HUES6 (cell line): Measurements from ENCODE around the gene SGSM1.

Experiments
- H3K27ac ChIP-seq: 2 replicates; pipeline ENCODE4 v1.7.0; 2013; ENCODE audit warnings: low read depth, mild to moderate bottlenecking, low read length, inconsistent platforms
- H3K27me3 ChIP-seq: 2 replicates; pipeline ENCODE4 v1.6.1; 2013; ENCODE audit warnings: low read length; ENCODE audit not compliant: control insufficient read depth, insufficient read depth
- H3K36me3 ChIP-seq: 2 replicates; pipeline ENCODE4 v1.6.1; 2013; ENCODE audit warnings: low read length; ENCODE audit not compliant: control insufficient read depth, insufficient read depth
- H3K4me1 ChIP-seq: 2 replicates; pipeline ENCODE4 v1.6.1; 2013; ENCODE audit warnings: low read length; ENCODE audit not compliant: control insufficient read depth, insufficient read depth
- H3K4me3 ChIP-seq: 2 replicates; pipeline ENCODE4 v1.5.1; 2013; ENCODE audit warnings: low read depth, low read length
- H3K9ac ChIP-seq: one replicate; pipeline ENCODE4 v1.6.1; 2013; ENCODE audit warnings: mild to moderate bottlenecking, low read length
- H3K9me3 ChIP-seq: 2 replicates; pipeline ENCODE4 v1.6.1; 2013; ENCODE audit warnings: low read depth, low read length; ENCODE audit not compliant: control insufficient read depth, insufficient read depth

Gene SGSM1, protein sequence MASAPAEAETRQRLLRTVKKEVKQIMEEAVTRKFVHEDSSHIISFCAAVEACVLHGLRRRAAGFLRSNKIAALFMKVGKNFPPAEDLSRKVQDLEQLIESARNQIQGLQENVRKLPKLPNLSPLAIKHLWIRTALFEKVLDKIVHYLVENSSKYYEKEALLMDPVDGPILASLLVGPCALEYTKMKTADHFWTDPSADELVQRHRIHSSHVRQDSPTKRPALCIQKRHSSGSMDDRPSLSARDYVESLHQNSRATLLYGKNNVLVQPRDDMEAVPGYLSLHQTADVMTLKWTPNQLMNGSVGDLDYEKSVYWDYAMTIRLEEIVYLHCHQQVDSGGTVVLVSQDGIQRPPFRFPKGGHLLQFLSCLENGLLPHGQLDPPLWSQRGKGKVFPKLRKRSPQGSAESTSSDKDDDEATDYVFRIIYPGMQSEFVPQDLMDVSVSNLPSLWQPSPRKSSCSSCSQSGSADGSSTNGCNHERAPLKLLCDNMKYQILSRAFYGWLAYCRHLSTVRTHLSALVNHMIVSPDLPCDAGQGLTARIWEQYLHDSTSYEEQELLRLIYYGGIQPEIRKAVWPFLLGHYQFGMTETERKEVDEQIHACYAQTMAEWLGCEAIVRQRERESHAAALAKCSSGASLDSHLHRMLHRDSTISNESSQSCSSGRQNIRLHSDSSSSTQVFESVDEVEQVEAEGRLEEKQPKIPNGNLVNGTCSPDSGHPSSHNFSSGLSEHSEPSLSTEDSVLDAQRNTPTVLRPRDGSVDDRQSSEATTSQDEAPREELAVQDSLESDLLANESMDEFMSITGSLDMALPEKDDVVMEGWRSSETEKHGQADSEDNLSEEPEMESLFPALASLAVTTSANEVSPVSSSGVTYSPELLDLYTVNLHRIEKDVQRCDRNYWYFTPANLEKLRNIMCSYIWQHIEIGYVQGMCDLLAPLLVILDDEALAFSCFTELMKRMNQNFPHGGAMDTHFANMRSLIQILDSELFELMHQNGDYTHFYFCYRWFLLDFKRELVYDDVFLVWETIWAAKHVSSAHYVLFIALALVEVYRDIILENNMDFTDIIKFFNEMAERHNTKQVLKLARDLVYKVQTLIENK

DNA sequence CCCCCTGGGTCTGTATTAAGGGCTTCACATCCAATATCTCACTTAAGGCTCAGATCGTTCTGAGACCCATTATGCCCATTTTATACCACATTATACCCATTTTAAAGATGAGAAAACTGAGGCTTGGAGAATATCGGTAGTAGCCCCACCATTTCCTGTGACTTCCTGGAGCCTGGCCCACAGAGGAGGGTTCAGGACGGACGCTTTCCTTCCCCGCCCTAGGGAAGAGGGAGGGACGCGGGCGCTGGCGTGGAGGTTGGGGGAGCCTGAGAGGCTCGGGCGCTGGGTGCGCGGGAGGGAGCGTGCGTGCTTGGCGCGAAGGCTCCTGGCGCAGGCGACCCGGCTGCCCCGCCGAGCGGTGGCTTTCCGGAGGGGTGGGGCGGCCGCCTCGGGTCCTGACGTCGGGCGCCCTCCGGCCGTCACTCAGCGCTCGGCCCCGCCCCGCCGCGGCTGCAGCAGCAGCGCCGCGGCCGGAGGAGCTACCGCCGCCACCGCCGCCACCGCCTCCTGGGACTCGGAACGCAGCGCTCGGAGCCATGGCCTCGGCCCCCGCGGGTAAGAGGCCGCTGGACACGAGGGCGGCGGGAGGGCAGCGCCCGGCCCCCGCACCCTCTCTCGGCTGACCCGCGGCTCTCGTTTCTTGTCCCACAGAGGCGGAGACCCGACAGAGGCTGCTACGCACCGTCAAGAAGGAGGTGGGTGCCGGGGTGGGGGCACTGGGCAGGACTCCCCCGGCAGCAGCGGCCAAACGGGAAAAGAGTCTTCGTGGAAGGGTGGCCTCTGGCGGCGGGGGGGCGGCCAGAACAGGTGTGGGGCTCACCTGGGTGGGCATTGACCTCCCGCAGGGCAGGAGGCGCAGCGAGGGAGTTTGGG, at the start of gene SGSM1:
SGSM1 (plus strand) TSS at position 422 of the 873 bp plus-strand sequence; CDS start at position 537, 115 bp downstream.
- no peaks in the 10 kb centered on the region for H3K9me3 ChIP-seq
- peaks cover 10% of the 10 kb centered on the region for H3K4me1 ChIP-seq
- peaks cover 15% of the 10 kb centered on the region; the same call in 1 of the 2 replicates for H3K27me3 ChIP-seq
- H3K27ac ChIP-seq, result no peak within 1 kb of the TSS
- H3K4me3 ChIP-seq, result peak within 1 kb of the TSS; percentile 86
- no peak within 1 kb of the TSS for H3K9ac ChIP-seq
- H3K36me3 ChIP-seq, result no peaks in the 10 kb centered on the region

DNA sequence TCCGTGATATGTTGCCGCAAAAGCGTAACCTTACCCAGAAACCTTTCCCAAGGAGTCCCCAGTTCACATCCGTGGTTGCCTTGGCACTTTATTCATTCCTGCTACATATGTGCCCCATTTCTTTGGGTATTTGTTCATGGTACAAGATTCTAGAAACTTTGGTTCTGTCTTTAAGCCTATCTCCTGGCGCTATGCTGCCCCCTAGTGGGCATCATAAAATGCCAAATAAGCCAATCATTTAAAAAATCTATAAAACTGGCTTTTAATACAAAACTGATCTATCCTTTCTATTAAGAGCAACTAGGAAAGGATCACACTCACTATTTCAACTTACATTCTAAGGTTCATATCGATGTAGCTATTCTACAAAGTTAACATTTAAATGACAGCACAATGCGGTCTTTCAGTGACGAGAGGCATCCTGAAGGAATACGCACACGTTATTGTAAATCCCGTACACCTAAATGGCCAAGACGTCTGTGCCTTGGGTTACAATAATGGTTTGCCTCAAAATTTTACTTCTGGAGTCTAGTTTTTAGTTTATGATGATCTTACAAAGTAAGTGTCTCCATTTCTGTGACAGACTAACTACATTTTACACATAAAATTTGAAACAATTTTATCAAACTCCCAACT, 47.7 kb upstream of the SGSM1 start:
- H3K9me3 ChIP-seq, result no peaks in the 10 kb centered on the region
- H3K36me3 ChIP-seq, result no peaks in the 10 kb centered on the region
- no peak overlapping the region for H3K9ac ChIP-seq
- H3K27ac ChIP-seq, result no peak overlapping the region
- H3K4me3 ChIP-seq, result no peak overlapping the region
- H3K27me3 ChIP-seq, result no peaks in the 10 kb centered on the region
- H3K4me1 ChIP-seq, result peaks cover 6% of the 10 kb centered on the region

DNA sequence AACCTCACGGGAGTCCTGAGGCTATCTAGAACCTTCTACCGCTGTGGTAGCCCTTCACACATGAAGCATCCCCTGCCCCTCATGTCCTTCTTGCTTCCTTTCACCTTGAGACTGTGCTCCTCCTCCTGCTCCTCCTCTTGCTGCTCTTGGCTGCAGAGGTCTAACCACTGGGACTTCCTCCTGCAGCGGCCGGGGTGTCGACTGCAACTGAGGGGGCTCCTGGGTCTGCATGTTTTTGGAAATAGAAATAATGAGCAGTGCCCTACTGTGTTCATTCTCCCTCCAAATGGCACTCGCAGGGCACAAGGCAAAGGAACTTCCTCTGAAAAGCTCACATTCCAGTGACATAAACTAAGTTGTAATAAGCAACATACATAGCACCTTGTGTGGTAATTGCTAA, 46.2 kb upstream of the SGSM1 start:
- H3K27ac ChIP-seq, result no peak overlapping the region

DNA sequence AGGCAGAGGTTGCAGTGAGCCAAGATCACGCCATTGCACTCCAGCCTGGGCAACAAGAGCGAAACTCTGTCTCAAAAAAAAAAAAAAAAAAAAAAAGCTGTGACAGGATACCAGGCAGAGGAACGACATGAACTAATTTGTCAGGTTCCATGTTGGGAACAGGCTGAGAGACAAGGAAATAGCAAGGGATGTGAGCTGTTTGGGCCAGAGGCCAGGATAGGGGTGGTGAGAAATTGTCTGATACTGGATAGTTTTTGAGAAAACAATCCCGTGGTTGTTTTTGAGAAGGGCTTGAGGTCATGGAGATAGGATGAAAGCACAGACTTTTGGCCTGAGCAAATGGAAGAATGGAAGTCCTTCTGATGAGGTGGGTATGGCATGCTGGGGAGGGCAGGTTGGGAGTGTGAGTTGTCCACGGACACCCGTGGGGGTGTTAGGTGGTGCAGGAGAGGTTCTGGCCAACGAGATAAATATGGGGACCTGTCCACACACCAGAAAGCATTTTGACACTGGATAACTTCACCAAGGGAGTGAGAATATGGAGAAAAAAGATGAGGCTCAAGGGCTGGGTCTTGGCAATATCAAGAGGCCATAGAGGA, 45.2 kb upstream of the SGSM1 start:
- no peak overlapping the region for H3K9ac ChIP-seq
- H3K4me3 ChIP-seq, result no peak overlapping the region
- H3K27me3 ChIP-seq, result no peaks in the 10 kb centered on the region
- H3K4me1 ChIP-seq, result peaks cover 13% of the 10 kb centered on the region
- H3K27ac ChIP-seq, result no peak overlapping the region
- H3K9me3 ChIP-seq, result no peaks in the 10 kb centered on the region
- H3K36me3 ChIP-seq, result no peaks in the 10 kb centered on the region

More for the DNA sequence above, 46.2 kb upstream of the SGSM1 start:
- peaks cover 12% of the 10 kb centered on the region for H3K4me1 ChIP-seq
- H3K9ac ChIP-seq, result no peak overlapping the region
- H3K4me3 ChIP-seq, result no peak overlapping the region
- H3K36me3 ChIP-seq, result no peaks in the 10 kb centered on the region
- H3K9me3 ChIP-seq, result no peaks in the 10 kb centered on the region
- no peaks in the 10 kb centered on the region for H3K27me3 ChIP-seq

DNA sequence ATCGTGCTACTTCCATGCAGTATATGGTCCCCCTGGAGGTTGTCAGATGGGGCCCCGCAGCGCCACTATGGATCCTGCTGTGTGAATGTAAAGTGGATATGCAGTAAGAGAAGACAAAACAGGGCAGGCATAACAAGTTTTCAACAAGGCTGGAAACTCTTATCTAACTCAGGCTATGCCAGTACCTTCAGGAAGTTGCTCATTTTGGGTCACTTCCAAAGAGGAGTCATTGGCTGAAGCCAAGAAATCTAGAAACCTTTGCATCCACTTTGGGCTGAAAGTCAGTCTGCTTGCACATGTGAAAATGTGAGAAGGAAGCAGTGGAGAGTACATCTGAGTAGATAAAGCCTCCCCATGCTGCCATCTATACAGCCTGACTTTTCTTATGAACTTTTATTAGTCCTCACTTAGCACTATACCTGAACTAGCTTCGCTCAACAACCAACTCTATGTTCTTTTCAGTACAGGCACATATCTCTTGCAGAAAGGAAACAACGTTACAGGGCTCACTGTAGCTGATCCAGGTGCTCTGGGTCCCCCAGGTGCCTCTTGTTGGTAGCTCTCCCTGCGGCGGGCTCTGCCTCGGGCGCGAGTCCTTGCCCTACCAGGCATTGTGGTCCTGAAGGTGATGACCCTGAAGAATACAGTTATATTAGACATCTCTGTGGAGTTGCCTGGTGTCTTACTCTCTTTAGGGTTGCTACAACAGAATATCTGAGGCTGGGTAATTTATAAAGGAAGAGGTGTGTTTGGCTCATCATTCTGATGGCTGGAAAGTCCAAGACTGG, 43.9 kb upstream of the SGSM1 start:
- Histone ChIP-seq H3K27me3 (no peaks in the 10 kb centered on the region), H3K36me3 (no peaks in the 10 kb centered on the region), H3K27ac (no peak overlapping the region), H3K4me1 (peaks cover 13% of the 10 kb centered on the region), H3K9ac (no peak overlapping the region), H3K9me3 (no peaks in the 10 kb centered on the region), H3K4me3 (no peak overlapping the region)

DNA sequence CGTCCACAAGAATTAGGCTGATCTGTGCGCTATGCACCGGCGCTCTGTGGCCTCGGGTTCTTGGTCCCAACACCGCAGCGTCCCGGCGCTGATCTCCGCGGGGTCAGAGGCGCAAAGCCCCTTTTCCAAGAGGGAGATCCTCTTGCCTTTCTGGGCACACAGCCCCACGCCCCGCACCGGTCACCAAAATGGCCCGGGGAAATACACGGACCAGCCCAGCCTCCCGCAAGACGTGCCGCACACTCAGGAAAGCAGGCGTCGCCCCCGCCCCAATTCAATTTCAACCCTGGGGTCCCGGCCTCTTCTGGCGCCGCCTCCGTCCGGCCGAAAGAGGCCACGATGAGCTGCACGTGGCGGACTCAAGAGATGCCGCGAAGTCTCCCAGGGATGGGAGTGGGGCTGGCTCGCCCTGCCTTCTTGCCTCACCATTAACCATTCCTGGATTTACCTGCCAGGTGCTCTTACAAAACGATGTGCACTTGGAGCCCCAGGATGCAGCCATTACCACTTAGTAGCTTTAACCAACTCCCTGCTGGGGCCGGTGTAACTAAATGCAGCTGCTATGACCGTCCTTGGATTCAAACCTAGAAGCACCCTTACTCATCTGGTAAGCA, 42.0 kb upstream of the SGSM1 start:
- Histone ChIP-seq H3K4me1 (peaks cover 13% of the 10 kb centered on the region), H3K27ac (no peak overlapping the region), H3K36me3 (no peaks in the 10 kb centered on the region), H3K27me3 (no peaks in the 10 kb centered on the region), H3K9ac (no peak overlapping the region), H3K9me3 (no peaks in the 10 kb centered on the region), H3K4me3 (no peak overlapping the region)

DNA sequence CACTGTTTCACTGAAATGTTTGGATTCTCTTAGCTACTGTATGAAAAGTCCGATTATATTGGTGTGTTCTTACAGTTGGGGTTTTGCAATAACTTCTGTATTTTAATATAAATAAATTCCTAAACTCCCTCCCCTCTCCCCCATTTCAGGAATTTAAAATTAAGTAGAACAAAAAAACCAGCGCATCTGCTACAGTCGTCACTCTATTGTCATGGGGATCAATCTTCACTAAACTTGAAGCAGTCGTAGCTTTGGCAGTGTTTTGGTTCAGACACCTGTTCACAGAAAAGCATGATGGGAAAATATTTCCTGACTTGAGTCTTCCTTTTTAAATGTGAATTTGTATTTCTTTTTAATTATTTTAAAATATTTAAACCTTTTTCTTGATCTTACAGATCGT, 40.8 kb upstream of the SGSM1 start:
- peaks cover 13% of the 10 kb centered on the region for H3K4me1 ChIP-seq
- H3K9me3 ChIP-seq, result no peaks in the 10 kb centered on the region
- no peak overlapping the region for H3K4me3 ChIP-seq
- H3K27ac ChIP-seq, result no peak overlapping the region
- no peaks in the 10 kb centered on the region for H3K27me3 ChIP-seq
- no peak overlapping the region for H3K9ac ChIP-seq
- H3K36me3 ChIP-seq, result no peaks in the 10 kb centered on the region

DNA sequence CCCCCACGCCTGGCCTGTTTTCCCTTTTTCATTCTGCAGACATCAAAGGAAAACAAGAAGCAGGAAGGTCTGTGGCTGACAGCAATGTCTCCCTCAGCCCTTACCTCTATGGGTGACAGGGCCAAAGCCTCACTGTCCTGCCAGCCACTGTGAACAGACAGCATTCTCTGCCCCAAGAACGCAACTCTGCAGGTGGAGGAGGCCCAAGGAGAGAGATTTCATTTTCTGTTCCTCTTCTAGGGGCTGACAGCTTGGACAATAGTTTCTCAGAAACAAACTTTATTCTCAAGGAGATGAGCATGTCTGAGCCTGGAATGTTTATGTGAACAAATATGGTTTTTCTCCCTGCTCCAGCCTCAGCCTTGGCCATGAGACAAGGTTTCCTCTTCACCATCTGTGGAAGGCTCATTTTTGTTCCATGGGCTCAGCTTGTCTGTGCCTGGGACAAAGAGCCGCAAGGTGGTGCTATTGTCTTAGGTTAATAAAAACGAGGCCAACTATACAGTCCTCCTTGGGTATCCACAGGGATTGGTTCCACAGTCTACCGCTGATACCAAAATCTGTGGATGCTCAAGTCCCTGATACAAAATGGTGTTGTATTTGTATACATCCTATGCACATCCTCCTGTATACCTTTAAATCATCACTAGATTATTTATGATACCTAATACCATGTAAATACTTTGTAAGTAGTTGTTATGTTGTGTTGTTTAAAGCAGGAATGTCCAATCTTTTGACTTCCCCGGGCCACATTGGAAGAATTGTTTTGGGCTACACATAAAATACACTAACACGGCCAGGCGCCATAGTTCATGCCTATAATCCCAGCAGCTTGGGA, 37.3 kb upstream of the SGSM1 start:
- Histone ChIP-seq H3K36me3 (no peaks in the 10 kb centered on the region), H3K9ac (no peak overlapping the region), H3K9me3 (no peaks in the 10 kb centered on the region), H3K4me3 (no peak overlapping the region), H3K27ac (no peak overlapping the region), H3K4me1 (peaks cover 7% of the 10 kb centered on the region; the same call in 1 of the 2 replicates), H3K27me3 (no peaks in the 10 kb centered on the region)
